Omental fat pad (tissue), 4 donors: ENCODE measurements around the gene CTNND2. TPM values are rescaled to one million over a fixed set of nuclear protein-coding genes. Genes with fewer than 3 reads are reported as not detected.

Source experiments
- ATAC-seq: fragments of 150-250 bp; one replicate; pipeline ENCODE4 v1.9.1; 2016; ENCODE audit warnings: mild to moderate bottlenecking, moderate library complexity; ENCODE audit not compliant: low FRiP score
- DNase-seq: peaks from one replicate; pipeline ENCODE4 v3.0.0-alpha.2; 2019; ENCODE audit warnings: low spot score
- CTCF ChIP-seq, 3 donors: fragments of 450-650 bp; IDR thresholded peaks; one replicate each; pipeline ENCODE4 v1.5.1; 2016 to 2017; ENCODE audit warnings: antibody characterized with exemption in 3 of 3, mild to moderate bottlenecking in 3 of 3, moderate library complexity in 2 of 3
- total RNA-seq, 4 donors: library from RNA; depleted of rRNA; stranded (reverse); fragments of >200 nt; gene quantifications; one replicate each; pipeline ENCODE4 v1.1.0, GENCODE V29; 2016

CTNND2 gene
- total RNA-seq, 4 donors from 2014 or later = 0.16 to 1.3 (median 0.64) TPM

- no peak for ATAC-seq
- TF ChIP-seq CTCF (IDR thresholded peaks at IDR 0.05) = no peak
- DNase-seq = no peak
Observed at GRCh38 chr5:11335881-11336760, 568.1 kb downstream of the CTNND2 start.

- ATAC-seq = no peak
Observed at GRCh38 chr5:11334404-11334803, 569.8 kb downstream of the CTNND2 start.

GRCh38 chr5:11329679-11330078, 574.6 kb downstream of the CTNND2 start:
- DNase-seq = no peak
- TF ChIP-seq CTCF (IDR thresholded peaks at IDR 0.05) = no peak
- ATAC-seq = peak; percentile 44

More at GRCh38 chr5:11334404-11334803, 569.8 kb downstream of the CTNND2 start:
- no peak for DNase-seq
- TF ChIP-seq CTCF (IDR thresholded peaks at IDR 0.05) = no peak

- ATAC-seq (peak; percentile 53), DNase-seq (no peak)
- TF ChIP-seq CTCF (IDR thresholded peaks at IDR 0.05) = no peak
Observed at GRCh38 chr5:11324521-11325289, 579.5 kb downstream of the CTNND2 start.

DNA sequence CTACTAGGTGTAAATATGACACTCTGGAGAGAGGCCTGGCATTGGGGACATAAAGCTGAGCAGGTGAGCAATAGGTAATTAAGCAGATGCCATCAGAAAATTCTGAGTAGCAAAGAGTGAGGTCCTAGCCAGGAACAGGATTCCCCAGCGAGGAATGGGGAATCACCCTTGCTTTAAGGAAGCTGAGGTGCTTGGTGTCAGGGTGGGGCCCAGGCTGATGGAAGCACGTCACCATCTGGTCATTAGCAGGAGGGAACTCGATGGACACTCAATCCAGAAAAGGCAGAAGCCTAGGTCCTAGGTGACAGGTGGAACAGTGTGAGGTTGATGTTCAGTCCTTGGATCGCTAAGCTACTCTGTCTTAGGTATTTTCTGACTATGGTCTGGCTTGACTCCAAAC, 580.5 kb downstream of the CTNND2 start:
- no peak for DNase-seq
- no peak for TF ChIP-seq CTCF (IDR thresholded peaks at IDR 0.05)
- ATAC-seq = no peak

GRCh38 chr5:11322133-11322532, 582.1 kb downstream of the CTNND2 start:
- no peak for TF ChIP-seq CTCF (IDR thresholded peaks at IDR 0.05)
- peak; percentile 55 for ATAC-seq
- DNase-seq = no peak
